ELR (cell line): ENCODE results near the gene CEACAM7.
A peak's percentile ranks its signal among the peaks of the same experiment; 100 is the strongest.
"Not testable (repeated sequence)": the region's sequence is repeated elsewhere in the genome, so short reads cannot be mapped to it uniquely, and the experiment has no call there.

ENCODE experiments used
- DNase-seq: peaks from one replicate; pipeline ENCODE4 v3.0.0-alpha.2; 2015; ENCODE audit warnings: low read depth

The CEACAM7 gene

GRCh38 chr19:41688098-41688497 is at the start of gene CEACAM7:
Gene CEACAM7 (minus strand): TSS chr19:41688270. CDS start chr19:41688165, 105 bp downstream.
- no peak for DNase-seq

- no peak for DNase-seq
Measured at GRCh38 chr19:41735071-41735600, 47.1 kb upstream of the CEACAM7 start.

- no peak for DNase-seq
Measured at GRCh38 chr19:41734585-41734984, 46.5 kb upstream of the CEACAM7 start.

GRCh38 chr19:41734156-41734555 is 46.1 kb upstream of the CEACAM7 start:
- no peak for DNase-seq

GRCh38 chr19:41726493-41726892 is 38.4 kb upstream of the CEACAM7 start:
- DNase-seq, result no peak

GRCh38 chr19:41720103-41720502 is 32.0 kb upstream of the CEACAM7 start:
- DNase-seq, result no peak

- DNase-seq, result no peak
Measured at GRCh38 chr19:41718761-41719160, 30.7 kb upstream of the CEACAM7 start.

- no peak for DNase-seq
Measured at GRCh38 chr19:41714598-41714997, 26.5 kb upstream of the CEACAM7 start.

- no peak for DNase-seq
Measured at GRCh38 chr19:41711376-41712261, 23.5 kb upstream of the CEACAM7 start.

GRCh38 chr19:41709951-41710645 is 22.0 kb upstream of the CEACAM7 start:
- DNase-seq, result no peak

GRCh38 chr19:41709516-41709915 is 21.4 kb upstream of the CEACAM7 start:
- not testable (repeated sequence) for DNase-seq

- no peak for DNase-seq
Measured at GRCh38 chr19:41708481-41708880, 20.4 kb upstream of the CEACAM7 start, which contains the start of gene CEACAM5. Gene CEACAM5 (plus strand): TSS chr19:41708626. CDS start chr19:41708732, 106 bp downstream.

GRCh38 chr19:41707871-41708371 is 19.9 kb upstream of the CEACAM7 start:
- DNase-seq, result no peak

- DNase-seq, result no peak
Measured at GRCh38 chr19:41707502-41707812, 19.4 kb upstream of the CEACAM7 start.

- DNase-seq, result peak; percentile 55
Measured at GRCh38 chr19:41706741-41707501, 18.9 kb upstream of the CEACAM7 start.

- DNase-seq, result peak; percentile 23
Measured at GRCh38 chr19:41705393-41706174, 17.5 kb upstream of the CEACAM7 start.

GRCh38 chr19:41703602-41704293 is 15.7 kb upstream of the CEACAM7 start:
- DNase-seq, result no peak

GRCh38 chr19:41702171-41702651 is 14.1 kb upstream of the CEACAM7 start:
- peak; percentile 63 for DNase-seq

- DNase-seq, result peak; percentile 11
Measured at GRCh38 chr19:41701401-41702075, 13.5 kb upstream of the CEACAM7 start.
